Mesenteric fat pad (tissue), 1 donor: Measurements from ENCODE around the gene KCNJ1. TPM values are rescaled to one million over a fixed set of nuclear protein-coding genes. Genes with fewer than 3 reads are reported as not detected.

Experiments used
- DNase-seq: peaks from one replicate; pipeline ENCODE4 v3.0.0-alpha.2; 2020; ENCODE audit warnings: low spot score
- long read RNA-seq: library from polyadenylated mRNA; unstranded; transcript quantifications from one replicate; pipeline ENCODE4 v2.0.0, GENCODE V29; 2020
- total RNA-seq: library from RNA; stranded (reverse); fragmentation: NEBNext Ultra II Directional; extraction: Animal tissue kit (Norgen Biotek cat#: 25700); gene quantifications from one replicate; pipeline ENCODE4 v1.2.1, GENCODE V29; 2021
- donor health status: DM: yes; HTN: yes; CAD: no.

The KCNJ1 gene
- not detected for total RNA-seq
- long read RNA-seq, partial matches to known transcripts = 0 of 4 reads
- long read RNA-seq, other reads (novel, unspliced or antisense) = 4 of 4 reads

GRCh38 chr11:128867277-128867676 lies at the start of gene KCNJ1:
Gene KCNJ1, minus strand, starts transcription at chr11:128867296. Its CDS starts 27,053 bp downstream, at chr11:128840243.
- DNase-seq = peak; percentile 37

DNA sequence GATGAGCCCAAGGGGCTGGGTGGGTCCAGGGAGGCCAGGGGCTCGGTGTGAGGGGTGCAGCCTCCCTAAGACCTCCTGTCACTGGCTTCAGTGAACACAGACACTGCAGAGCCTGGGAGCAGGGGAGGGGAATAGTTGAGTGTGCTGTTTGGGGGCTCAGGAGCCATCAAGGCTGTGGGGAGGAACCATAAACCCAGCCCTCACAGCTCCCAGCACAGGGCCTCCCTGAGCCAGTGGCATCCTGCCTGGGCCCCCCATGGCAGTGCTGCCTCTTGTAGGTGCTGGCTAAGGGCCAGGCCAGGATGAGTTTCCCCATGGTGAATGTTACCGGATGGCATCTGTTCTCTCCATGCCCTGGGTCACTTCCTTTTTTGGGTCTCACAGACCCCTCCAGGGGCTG lies 49.6 kb upstream of the KCNJ1 start:
- no peak for DNase-seq

DNA sequence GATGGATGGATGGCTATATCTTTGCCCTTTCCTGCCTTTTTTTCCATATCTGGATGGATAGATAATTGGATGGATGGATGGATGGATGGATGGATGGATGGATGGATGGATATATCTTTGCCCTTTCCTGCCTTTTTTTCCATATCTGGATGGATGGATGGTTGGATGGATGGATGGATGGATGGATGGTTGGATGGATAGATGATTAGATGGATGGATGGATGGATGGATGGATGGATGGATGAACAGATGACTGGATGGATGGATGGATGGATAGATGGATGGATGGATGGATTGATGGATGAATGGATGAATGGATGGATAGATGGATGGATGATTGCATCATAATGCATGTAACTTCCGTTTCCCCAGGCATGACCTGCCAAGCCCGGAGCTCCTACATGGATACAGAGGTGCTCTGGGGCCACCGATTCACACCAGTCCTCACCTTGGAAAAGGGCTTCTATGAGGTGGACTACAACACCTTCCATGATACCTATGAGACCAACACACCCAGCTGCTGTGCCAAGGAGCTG lies 49.0 kb upstream of the KCNJ1 start:
- DNase-seq = no peak

DNA sequence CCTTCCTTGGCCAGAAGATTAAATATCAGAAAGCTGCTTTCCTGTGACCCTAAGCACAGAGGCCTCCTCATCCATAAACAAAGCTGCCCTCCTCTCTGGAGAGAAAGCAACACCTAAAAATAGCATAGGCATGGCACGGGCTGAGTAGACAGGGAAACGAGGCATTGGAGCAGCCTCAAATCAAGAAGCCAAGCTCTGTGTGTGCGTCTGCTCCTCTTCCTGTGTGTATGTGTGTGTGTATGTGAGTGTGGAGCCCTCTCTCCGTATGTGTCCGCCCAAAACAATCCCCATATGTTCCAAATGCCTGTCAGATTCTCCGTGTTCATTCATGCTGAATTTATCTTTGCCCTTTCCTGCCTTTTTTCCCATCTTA lies 48.0 kb upstream of the KCNJ1 start:
- DNase-seq = no peak

GRCh38 chr11:128914216-128915148 lies 47.4 kb upstream of the KCNJ1 start:
- DNase-seq = no peak

GRCh38 chr11:128913806-128914205 lies 46.7 kb upstream of the KCNJ1 start:
- DNase-seq = no peak

DNA sequence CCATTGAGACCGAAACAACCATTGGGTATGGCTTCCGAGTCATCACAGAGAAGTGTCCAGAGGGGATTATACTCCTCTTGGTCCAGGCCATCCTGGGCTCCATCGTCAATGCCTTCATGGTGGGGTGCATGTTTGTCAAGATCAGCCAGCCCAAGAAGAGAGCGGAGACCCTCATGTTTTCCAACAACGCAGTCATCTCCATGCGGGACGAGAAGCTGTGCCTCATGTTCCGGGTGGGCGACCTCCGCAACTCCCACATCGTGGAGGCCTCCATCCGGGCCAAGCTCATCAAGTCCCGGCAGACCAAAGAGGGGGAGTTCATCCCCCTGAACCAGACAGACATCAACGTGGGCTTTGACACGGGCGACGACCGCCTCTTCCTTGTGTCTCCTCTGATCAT lies 44.6 kb upstream of the KCNJ1 start:
- no peak for DNase-seq

DNA sequence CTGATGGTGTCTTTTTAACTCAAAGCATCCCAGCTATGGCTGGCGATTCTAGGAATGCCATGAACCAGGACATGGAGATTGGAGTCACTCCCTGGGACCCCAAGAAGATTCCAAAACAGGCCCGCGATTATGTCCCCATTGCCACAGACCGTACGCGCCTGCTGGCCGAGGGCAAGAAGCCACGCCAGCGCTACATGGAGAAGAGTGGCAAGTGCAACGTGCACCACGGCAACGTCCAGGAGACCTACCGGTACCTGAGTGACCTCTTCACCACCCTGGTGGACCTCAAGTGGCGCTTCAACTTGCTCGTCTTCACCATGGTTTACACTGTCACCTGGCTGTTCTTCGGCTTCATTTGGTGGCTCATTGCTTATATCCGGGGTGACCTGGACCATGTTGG lies 44.1 kb upstream of the KCNJ1 start:
- DNase-seq = no peak

DNA sequence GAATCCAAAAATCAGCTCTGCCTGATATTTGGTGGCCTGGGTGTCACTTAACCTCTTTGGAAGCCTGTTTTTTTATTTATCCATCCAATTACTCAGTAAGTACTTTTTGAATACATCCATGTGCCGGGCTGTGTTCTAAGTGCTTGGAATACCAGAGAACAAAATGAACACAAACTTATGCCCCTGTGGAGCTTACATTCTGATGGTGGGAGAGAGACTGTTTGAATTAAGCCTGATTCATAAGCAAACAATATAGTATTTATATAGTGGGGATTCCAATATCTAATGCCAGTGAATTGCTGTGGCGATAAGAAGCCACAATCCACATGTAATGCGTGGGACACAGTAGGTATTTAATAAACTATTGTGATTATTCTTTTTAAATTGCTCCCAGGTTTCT lies 43.5 kb upstream of the KCNJ1 start:
- no peak for DNase-seq

DNA sequence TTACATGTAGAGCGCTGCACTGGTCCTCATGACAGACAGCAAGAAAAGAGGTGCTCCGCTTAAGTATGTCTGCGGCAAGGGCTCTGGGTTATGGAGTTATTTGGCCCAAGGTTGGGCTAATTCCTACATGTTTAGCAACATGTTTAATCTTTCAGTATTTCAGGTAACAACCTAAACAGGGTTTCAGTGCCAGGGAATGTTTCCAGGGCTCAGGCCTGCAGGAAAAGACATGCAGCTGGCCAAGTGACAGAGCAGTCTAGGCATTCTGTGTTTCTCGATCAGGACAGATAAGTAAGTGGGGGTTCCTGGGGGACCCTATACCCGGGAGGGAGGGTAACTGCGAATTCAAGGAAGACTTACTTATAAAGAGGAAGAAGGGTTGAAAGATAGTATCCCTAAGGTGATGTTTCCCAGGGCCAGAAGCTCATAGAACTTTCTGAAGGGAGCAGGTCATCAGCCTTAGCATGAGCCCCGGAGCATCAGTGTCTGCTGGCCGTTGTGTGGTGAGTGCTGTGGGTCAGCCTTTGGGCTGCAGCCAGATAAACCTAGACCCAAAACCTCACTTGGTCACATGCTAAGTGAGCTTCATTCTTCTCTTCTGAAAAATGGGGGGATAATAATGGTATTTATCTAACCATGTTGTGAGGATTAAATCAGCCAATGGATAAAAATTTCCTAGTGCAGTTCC lies 42.5 kb upstream of the KCNJ1 start:
- DNase-seq = no peak

- no peak for DNase-seq
Measured at GRCh38 chr11:128908391-128909246, 41.5 kb upstream of the KCNJ1 start.

- no peak for DNase-seq
Measured at GRCh38 chr11:128907585-128907984, 40.5 kb upstream of the KCNJ1 start.

- no peak for DNase-seq
Measured at GRCh38 chr11:128906185-128907050, 39.3 kb upstream of the KCNJ1 start.

DNA sequence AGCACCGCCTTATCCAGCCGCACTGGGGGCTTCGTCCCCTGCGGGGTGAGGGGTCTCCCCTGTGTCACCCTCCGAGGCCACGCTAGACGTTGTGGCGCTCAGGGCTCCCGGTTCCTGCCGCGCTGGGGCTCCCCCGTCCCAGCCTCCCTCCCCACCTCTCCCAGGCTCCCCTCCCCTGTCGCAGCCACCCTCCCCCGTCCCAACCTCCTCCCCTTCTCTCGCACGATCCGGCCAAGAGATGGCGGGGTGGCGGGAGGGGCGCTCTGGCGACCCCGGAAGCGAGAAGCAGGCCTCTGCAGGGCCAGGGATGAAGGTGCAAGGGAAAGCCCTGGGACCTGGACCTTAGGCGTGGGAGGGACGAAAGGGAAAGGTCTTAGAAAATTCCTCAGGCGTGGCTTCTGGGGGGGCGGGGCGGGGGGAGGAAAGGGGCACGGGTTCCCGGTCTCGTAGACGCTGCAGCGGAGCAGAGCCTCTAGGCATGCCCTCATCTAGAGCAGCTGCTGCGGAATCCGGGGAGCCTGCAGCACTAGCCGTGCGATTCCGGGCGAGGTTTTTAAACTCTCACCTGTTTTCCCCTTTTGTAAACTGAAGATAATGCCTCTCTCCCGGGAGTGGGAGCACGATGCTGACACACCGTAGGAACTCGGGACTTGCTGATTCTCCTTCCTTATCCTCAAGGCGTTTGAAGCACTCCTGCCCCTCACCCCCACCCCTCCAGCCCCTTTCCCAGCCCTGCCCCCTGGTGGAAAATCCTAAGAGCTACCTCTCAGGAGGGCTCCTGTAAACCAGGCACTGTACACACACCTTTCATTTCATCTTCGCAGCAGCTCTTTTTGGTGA lies 38.5 kb upstream of the KCNJ1 start:
- no peak for DNase-seq

GRCh38 chr11:128904656-128905344 lies 37.7 kb upstream of the KCNJ1 start:
- DNase-seq = no peak

- DNase-seq = no peak
Measured at GRCh38 chr11:128904303-128904655, 37.2 kb upstream of the KCNJ1 start.

- no peak for DNase-seq
Measured at GRCh38 chr11:128903248-128904061, 36.4 kb upstream of the KCNJ1 start.

- no peak for DNase-seq
Measured at GRCh38 chr11:128902515-128903066, 35.5 kb upstream of the KCNJ1 start.
